ENCODE results near the gene PKP4.

The PKP4 gene

DNA sequence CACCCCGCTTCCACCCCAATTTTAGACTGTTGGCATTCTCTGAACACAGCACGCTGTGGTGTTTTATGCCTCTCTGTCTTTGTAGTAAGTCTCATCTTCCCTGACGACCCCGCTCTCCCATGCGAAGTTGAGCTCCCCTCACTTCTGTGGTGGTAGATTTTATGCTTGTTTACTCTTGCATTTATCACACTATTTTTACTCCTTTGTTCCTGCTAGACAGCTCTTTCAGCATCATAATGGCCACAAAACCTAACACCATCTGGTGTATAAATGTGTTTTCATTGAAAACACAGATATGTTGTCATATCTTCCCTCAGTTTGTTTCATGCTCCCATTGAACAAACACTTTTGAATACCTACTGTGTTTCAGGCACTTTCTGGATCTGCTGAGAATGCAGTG lies 57.1 kb downstream of the PKP4 start:
- DNase-seq (ENCODE audit: low spot score in 2 of 2) (no peak), ATAC-seq (ENCODE audit: low read depth) (no peak)
- no peak overlapping the region for H3K4me3 Mint-ChIP-seq
- H3K4me1 Mint-ChIP-seq = peaks cover 3% of the 10 kb centered on the region
- peaks cover 2% of the 10 kb centered on the region for H3K27me3 Mint-ChIP-seq
- no peaks in the 10 kb centered on the region for H3K36me3 Mint-ChIP-seq
- H3K27ac Mint-ChIP-seq = no peak overlapping the region
- H3K9me3 Mint-ChIP-seq = peaks cover 2% of the 10 kb centered on the region

DNA sequence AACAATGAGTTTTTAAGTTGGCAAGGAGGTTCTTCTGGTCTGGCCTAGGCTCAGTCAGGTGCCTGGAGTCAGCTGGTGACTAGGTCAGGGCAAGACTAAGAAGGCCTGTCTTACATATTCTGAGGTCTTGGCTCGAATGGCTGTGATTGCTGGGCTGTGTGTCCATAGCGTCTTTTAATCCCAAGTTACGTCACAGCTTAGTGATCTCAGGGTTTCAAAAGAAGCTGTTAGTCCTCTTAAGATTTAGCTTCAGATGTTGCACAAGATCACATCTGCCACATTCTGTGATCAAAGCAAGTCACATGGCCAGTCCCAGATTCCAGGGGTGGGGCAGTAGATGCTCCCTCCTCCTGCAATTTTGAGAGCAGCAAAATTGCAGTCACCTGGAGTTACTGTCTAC lies 61.3 kb downstream of the PKP4 start:
- Mint-ChIP-seq H3K4me1 (peaks cover 3% of the 10 kb centered on the region), H3K4me3 (no peak overlapping the region), H3K9me3 (peaks cover 2% of the 10 kb centered on the region), H3K27me3 (peaks cover 2% of the 10 kb centered on the region), H3K27ac (no peak overlapping the region), H3K36me3 (no peaks in the 10 kb centered on the region)
- ATAC-seq (ENCODE audit: low read depth) = no peak
- no peak for DNase-seq (ENCODE audit: low spot score in 2 of 2)

DNA sequence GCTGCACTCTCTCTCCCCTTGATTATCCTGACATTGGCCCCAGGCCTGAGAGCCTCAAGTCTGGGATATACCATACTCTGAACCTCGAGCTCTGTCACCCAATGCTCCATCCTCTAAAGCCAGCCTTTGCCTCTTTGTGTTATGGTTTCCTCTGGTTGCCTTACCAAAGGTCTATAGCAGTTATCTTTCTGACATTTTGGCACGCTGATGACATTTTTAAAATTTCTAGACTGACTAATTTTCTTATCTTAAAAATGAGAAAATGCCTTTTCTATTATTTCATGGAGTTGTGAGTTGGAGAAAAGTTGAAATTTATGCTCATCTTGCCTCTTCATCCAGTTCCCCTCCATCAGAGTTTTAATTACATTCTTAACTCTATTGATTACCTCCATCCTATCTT lies 62.7 kb downstream of the PKP4 start:
- DNase-seq (ENCODE audit: low spot score in 2 of 2) = no peak
- Mint-ChIP-seq H3K9me3 (no peaks in the 10 kb centered on the region), H3K36me3 (no peaks in the 10 kb centered on the region), H3K4me3 (no peak overlapping the region), H3K27ac (no peak overlapping the region), H3K4me1 (peaks cover 3% of the 10 kb centered on the region), H3K27me3 (no peaks in the 10 kb centered on the region)
- no peak for ATAC-seq (ENCODE audit: low read depth)

GRCh38 chr2:158529379-158530259 lies 72.9 kb downstream of the PKP4 start:
- Mint-ChIP-seq H3K36me3 (no peaks in the 10 kb centered on the region), H3K4me3 (no peak overlapping the region), H3K27me3 (no peaks in the 10 kb centered on the region), H3K27ac (no peak overlapping the region), H3K4me1 (no peaks in the 10 kb centered on the region), H3K9me3 (no peaks in the 10 kb centered on the region)
- DNase-seq (ENCODE audit: low spot score in 2 of 2) = no peak
- no peak for ATAC-seq (ENCODE audit: low read depth)

GRCh38 chr2:158530829-158531228 lies 74.1 kb downstream of the PKP4 start:
- Mint-ChIP-seq H3K4me3 (no peak overlapping the region), H3K27me3 (no peaks in the 10 kb centered on the region), H3K9me3 (no peaks in the 10 kb centered on the region), H3K4me1 (no peaks in the 10 kb centered on the region), H3K27ac (no peak overlapping the region), H3K36me3 (no peaks in the 10 kb centered on the region)
- ATAC-seq (ENCODE audit: low read depth) = no peak
- DNase-seq (ENCODE audit: low spot score in 2 of 2) = no peak

GRCh38 chr2:158533009-158533408 lies 76.3 kb downstream of the PKP4 start:
- no peak overlapping the region for H3K27ac Mint-ChIP-seq
- H3K9me3 Mint-ChIP-seq = no peaks in the 10 kb centered on the region
- DNase-seq (ENCODE audit: low spot score in 2 of 2) (no peak), ATAC-seq (ENCODE audit: low read depth) (no peak)
- H3K36me3 Mint-ChIP-seq = no peaks in the 10 kb centered on the region
- no peaks in the 10 kb centered on the region for H3K4me1 Mint-ChIP-seq
- H3K4me3 Mint-ChIP-seq = no peak overlapping the region
- no peaks in the 10 kb centered on the region for H3K27me3 Mint-ChIP-seq

GRCh38 chr2:158539176-158540005 lies 82.6 kb downstream of the PKP4 start:
- H3K4me1 Mint-ChIP-seq = no peaks in the 10 kb centered on the region
- no peaks in the 10 kb centered on the region for H3K9me3 Mint-ChIP-seq
- H3K4me3 Mint-ChIP-seq = no peak overlapping the region
- no peak for DNase-seq (ENCODE audit: low spot score in 2 of 2)
- ATAC-seq (ENCODE audit: low read depth) = no peak
- H3K36me3 Mint-ChIP-seq = no peaks in the 10 kb centered on the region
- H3K27ac Mint-ChIP-seq = no peak overlapping the region
- H3K27me3 Mint-ChIP-seq = no peaks in the 10 kb centered on the region

GRCh38 chr2:158542577-158542976 lies 85.8 kb downstream of the PKP4 start:
- Mint-ChIP-seq H3K4me3 (no peak overlapping the region), H3K4me1 (no peaks in the 10 kb centered on the region), H3K36me3 (no peaks in the 10 kb centered on the region), H3K27ac (no peak overlapping the region), H3K9me3 (no peaks in the 10 kb centered on the region), H3K27me3 (no peaks in the 10 kb centered on the region)
- DNase-seq (ENCODE audit: low spot score in 2 of 2) = no peak
- ATAC-seq (ENCODE audit: low read depth) = no peak

- DNase-seq (ENCODE audit: low spot score in 2 of 2) (no peak), ATAC-seq (ENCODE audit: low read depth) (no peak)
- Mint-ChIP-seq H3K9me3 (no peaks in the 10 kb centered on the region), H3K4me1 (no peaks in the 10 kb centered on the region), H3K36me3 (no peaks in the 10 kb centered on the region), H3K27ac (no peak overlapping the region), H3K27me3 (no peaks in the 10 kb centered on the region), H3K4me3 (no peak overlapping the region)
Observed at GRCh38 chr2:158543957-158544356, 87.2 kb downstream of the PKP4 start.

GRCh38 chr2:158544998-158545397 lies 88.2 kb downstream of the PKP4 start:
- Mint-ChIP-seq H3K27ac (no peak overlapping the region), H3K4me3 (no peak overlapping the region), H3K27me3 (no peaks in the 10 kb centered on the region), H3K4me1 (no peaks in the 10 kb centered on the region), H3K9me3 (no peaks in the 10 kb centered on the region), H3K36me3 (no peaks in the 10 kb centered on the region)
- ATAC-seq (ENCODE audit: low read depth) (no peak), DNase-seq (ENCODE audit: low spot score in 2 of 2) (no peak)

DNA sequence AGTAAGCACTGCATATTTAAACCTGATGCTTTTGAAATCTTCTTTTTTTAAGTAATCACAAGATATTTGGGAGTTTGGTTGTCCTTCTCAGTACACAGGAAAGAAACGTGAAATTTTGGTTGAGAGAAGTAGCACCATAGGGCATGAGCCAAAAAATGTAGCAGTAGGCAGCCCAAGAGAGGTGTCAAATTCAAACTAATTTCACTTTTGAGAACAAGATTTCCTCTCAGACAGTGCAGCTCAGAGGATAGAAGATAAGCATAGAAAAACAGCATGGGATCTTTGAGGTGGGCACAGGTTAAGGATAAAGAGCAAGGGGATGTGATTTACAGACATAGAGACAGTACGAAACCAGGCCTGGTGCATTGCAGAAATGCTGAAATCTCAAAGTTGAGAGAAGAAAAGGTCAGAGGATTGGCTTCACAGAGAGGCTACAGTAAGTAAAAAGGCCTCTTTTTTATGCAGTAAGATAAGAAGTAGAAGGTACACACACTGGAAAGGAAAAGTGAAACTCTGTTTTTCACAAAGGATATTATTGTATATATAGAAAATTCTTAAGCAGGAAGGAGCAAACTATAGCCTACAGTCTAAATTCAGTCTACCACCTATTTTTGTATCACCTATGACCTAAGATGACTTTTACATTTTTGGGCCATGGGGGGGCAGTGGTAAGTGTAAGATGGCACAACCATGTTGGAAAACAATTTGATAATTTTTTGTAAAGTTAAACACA lies 89.8 kb downstream of the PKP4 start:
- ATAC-seq (ENCODE audit: low read depth) = no peak
- Mint-ChIP-seq H3K27ac (no peak overlapping the region), H3K27me3 (no peaks in the 10 kb centered on the region), H3K4me3 (no peak overlapping the region), H3K36me3 (no peaks in the 10 kb centered on the region), H3K9me3 (no peaks in the 10 kb centered on the region), H3K4me1 (no peaks in the 10 kb centered on the region)
- DNase-seq (ENCODE audit: low spot score in 2 of 2) = no peak

DNA sequence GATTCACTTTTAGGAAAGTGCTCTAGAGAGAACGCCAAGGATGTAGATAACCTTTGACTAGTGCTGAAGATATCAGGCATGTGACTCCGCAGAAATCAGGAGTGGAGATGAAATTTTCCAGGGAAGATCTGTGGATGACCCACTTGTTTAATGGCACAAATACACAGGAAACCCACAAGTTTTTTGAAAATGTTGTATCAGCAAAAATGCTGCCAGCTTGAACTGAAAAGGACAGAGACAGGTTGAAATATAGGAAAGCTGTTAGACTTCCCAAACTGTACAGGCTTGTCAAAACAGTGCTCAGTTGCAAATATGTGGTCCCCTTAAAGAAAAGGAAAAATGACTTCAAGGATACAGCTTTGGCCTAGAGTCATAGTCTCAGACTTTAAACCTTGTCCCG lies 96.5 kb downstream of the PKP4 start:
- Mint-ChIP-seq H3K27ac (no peak overlapping the region), H3K9me3 (no peaks in the 10 kb centered on the region), H3K36me3 (no peaks in the 10 kb centered on the region), H3K27me3 (no peaks in the 10 kb centered on the region), H3K4me1 (no peaks in the 10 kb centered on the region), H3K4me3 (no peak overlapping the region)
- ATAC-seq (ENCODE audit: low read depth) (no peak), DNase-seq (ENCODE audit: low spot score in 2 of 2) (no peak)

DNA sequence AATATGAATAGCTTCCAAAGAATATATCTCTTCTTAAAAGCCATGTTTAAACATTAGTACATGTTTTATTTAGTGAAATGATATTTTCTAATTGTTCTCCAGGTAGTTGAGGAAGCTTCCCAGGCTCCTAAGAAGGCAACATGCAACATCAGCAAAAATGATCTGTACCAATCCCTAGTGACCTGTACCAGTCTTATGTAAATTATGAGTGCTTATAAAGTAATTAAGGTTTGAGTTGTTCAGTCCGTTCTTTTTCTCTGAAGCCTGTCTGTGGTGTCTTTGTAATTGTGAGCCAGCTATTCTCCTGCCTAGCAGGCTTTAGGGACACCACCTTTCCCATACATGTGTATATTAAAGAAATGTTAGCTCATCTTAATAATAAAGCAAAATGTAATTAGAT lies 98.2 kb downstream of the PKP4 start:
- H3K36me3 Mint-ChIP-seq = no peaks in the 10 kb centered on the region
- ATAC-seq (ENCODE audit: low read depth) (no peak), DNase-seq (ENCODE audit: low spot score in 2 of 2) (no peak)
- no peak overlapping the region for H3K27ac Mint-ChIP-seq
- no peak overlapping the region for H3K4me3 Mint-ChIP-seq
- H3K27me3 Mint-ChIP-seq = no peaks in the 10 kb centered on the region
- H3K9me3 Mint-ChIP-seq = no peaks in the 10 kb centered on the region
- no peaks in the 10 kb centered on the region for H3K4me1 Mint-ChIP-seq

- H3K9me3 Mint-ChIP-seq = no peaks in the 10 kb centered on the region
- H3K27me3 Mint-ChIP-seq = no peaks in the 10 kb centered on the region
- DNase-seq (ENCODE audit: low spot score in 2 of 2) = no peak
- no peak overlapping the region for H3K4me3 Mint-ChIP-seq
- H3K27ac Mint-ChIP-seq = no peak overlapping the region
- ATAC-seq (ENCODE audit: low read depth) = no peak
- no peaks in the 10 kb centered on the region for H3K4me1 Mint-ChIP-seq
- no peaks in the 10 kb centered on the region for H3K36me3 Mint-ChIP-seq
Observed at GRCh38 chr2:158556124-158556523, 99.4 kb downstream of the PKP4 start.
